DOHH2 (cell line): ENCODE results near the gene PIGT.

Source experiments
- H3F3A ChIP-seq: fragments of 200-600 bp; sonication (generic), shearing (Covaris generic); 2 replicates; pipeline ENCODE4 v1.6.0; 2016; ENCODE audit warnings: antibody characterized with exemption, mild to moderate bottlenecking; ENCODE audit not compliant: control insufficient read depth, insufficient read depth
- H3K27ac ChIP-seq: fragments of 200-600 bp; sonication (generic); 2 replicates; pipeline ENCODE4 v1.5.1; 2014; ENCODE audit warnings: low read depth, mild to moderate bottlenecking, low read length, moderate library complexity
- H3K27me3 ChIP-seq: fragments of 200-600 bp; sonication (generic); 2 replicates; pipeline ENCODE4 v1.6.1; 2014; ENCODE audit warnings: mild to moderate bottlenecking, low read length, mixed read lengths; ENCODE audit not compliant: control insufficient read depth
- H3K36me3 ChIP-seq: fragments of 200-600 bp; sonication (generic); 2 replicates; pipeline ENCODE4 v1.6.1; 2014; ENCODE audit warnings: mild to moderate bottlenecking, low read length, moderate library complexity, mixed read lengths; ENCODE audit not compliant: control insufficient read depth
- H3K4me1 ChIP-seq: fragments of 200-600 bp; sonication (generic); 2 replicates; pipeline ENCODE4 v1.6.1; 2014; ENCODE audit warnings: mild to moderate bottlenecking, low read length, mixed read lengths; ENCODE audit not compliant: control insufficient read depth
- H3K4me2 ChIP-seq: fragments of 200-600 bp; sonication (generic); 2 replicates; pipeline ENCODE4 v1.6.0; 2014; ENCODE audit warnings: mild to moderate bottlenecking, low read length, moderate library complexity
- H3K4me3 ChIP-seq: fragments of 200-600 bp; sonication (generic); 2 replicates; pipeline ENCODE4 v1.5.1; 2014; ENCODE audit warnings: mild to moderate bottlenecking, low read length, mixed read lengths
- H3K79me2 ChIP-seq: fragments of 200-600 bp; sonication (generic); 2 replicates; pipeline ENCODE4 v1.6.1; 2014; ENCODE audit warnings: mild to moderate bottlenecking, low read length, mixed read lengths; ENCODE audit not compliant: control insufficient read depth
- H3K9me2 ChIP-seq: fragments of 200-600 bp; sonication (generic); replicated peaks from 2 replicates; pipeline ENCODE4 v1.6.1; 2014; ENCODE audit warnings: mild to moderate bottlenecking, low read length, mixed read lengths; ENCODE audit not compliant: control insufficient read depth
- H3K9me3 ChIP-seq: fragments of 200-600 bp; sonication (generic); 2 replicates; pipeline ENCODE4 v1.6.1; 2014; ENCODE audit warnings: antibody characterized with exemption, low read length, mixed read lengths; ENCODE audit not compliant: control insufficient read depth, insufficient read depth
- H4K20me1 ChIP-seq: fragments of 200-600 bp; sonication (generic); 2 replicates; pipeline ENCODE4 v1.6.0; 2014; ENCODE audit warnings: low read depth, mild to moderate bottlenecking, antibody characterized with exemption, low read length, moderate library complexity; ENCODE audit not compliant: control insufficient read depth, insufficient read depth
- CTCF ChIP-seq: fragments of 200-600 bp; sonication (generic); IDR thresholded peaks from one replicate; pipeline ENCODE4 v1.5.1; 2014; ENCODE audit warnings: antibody characterized with exemption, mild to moderate bottlenecking, low read depth, low read length; ENCODE audit not compliant: poor library complexity, severe bottlenecking
- EZH2phosphoT487 ChIP-seq: fragments of 200-600 bp; sonication (generic); IDR thresholded peaks from 2 replicates; pipeline ENCODE4 v1.6.1; 2017; ENCODE audit warnings: borderline replicate concordance, mild to moderate bottlenecking, antibody characterized with exemption, low read length, moderate library complexity, mixed read lengths

The PIGT gene

GRCh38 chr20:45415822-45416637, at the start of gene PIGT:
Gene PIGT (plus strand): TSS chr20:45416141. CDS start chr20:45416157, 16 bp downstream.
- Histone ChIP-seq H3K9me3 (no peaks in the 10 kb centered on the region), H3K36me3 (peaks cover 39% of the 10 kb centered on the region), H3K27me3 (no peaks in the 10 kb centered on the region), H3F3A (no peaks in the 10 kb centered on the region), H4K20me1 (no peaks in the 10 kb centered on the region), H3K9me2 (no peaks in the 10 kb centered on the region), H3K4me2 (peak within 1 kb of the TSS; percentile 74), H3K4me3 (peak within 1 kb of the TSS; percentile 86), H3K27ac (peak within 1 kb of the TSS; percentile 43), H3K79me2 (peaks cover 43% of the 10 kb centered on the region), H3K4me1 (peaks cover 46% of the 10 kb centered on the region)
- TF ChIP-seq CTCF: no peak
- TF ChIP-seq EZH2phosphoT487: no peak

- peaks cover 71% of the 10 kb centered on the region for H3K4me1 ChIP-seq
- H4K20me1 ChIP-seq: peaks cover 19% of the 10 kb centered on the region
- H3K9me3 ChIP-seq: no peaks in the 10 kb centered on the region
- no peak for TF ChIP-seq EZH2phosphoT487
- TF ChIP-seq CTCF: no peak
- no peak overlapping the region for H3K4me2 ChIP-seq
- peaks cover 21% of the 10 kb centered on the region for H3F3A ChIP-seq
- no peaks in the 10 kb centered on the region for H3K9me2 ChIP-seq
- H3K79me2 ChIP-seq: peaks cover 38% of the 10 kb centered on the region
- H3K27ac ChIP-seq: no peak overlapping the region
- peaks cover 43% of the 10 kb centered on the region for H3K36me3 ChIP-seq
- no peak overlapping the region for H3K4me3 ChIP-seq
- H3K27me3 ChIP-seq: no peaks in the 10 kb centered on the region
Measured at GRCh38 chr20:45366192-45366591, 49.7 kb upstream of the PIGT start.

- Histone ChIP-seq H3K4me2 (no peak overlapping the region; the same call in 1 of the 2 replicates), H3K27ac (no peak overlapping the region), H3K9me3 (no peaks in the 10 kb centered on the region), H3K4me1 (peaks cover 67% of the 10 kb centered on the region), H3K36me3 (peaks cover 43% of the 10 kb centered on the region), H3K4me3 (no peak overlapping the region), H3K79me2 (peaks cover 38% of the 10 kb centered on the region), H4K20me1 (peaks cover 19% of the 10 kb centered on the region), H3K27me3 (no peaks in the 10 kb centered on the region), H3F3A (peaks cover 26% of the 10 kb centered on the region), H3K9me2 (no peaks in the 10 kb centered on the region)
- TF ChIP-seq EZH2phosphoT487 (no peak), CTCF (no peak)
Measured at GRCh38 chr20:45366631-45367030, 49.3 kb upstream of the PIGT start.
